ENCODE results near the gene TMEM182. TPM values are rescaled to one million over a fixed set of nuclear protein-coding genes. Genes with fewer than 3 reads are reported as not detected.

Gene TMEM182
- polyA plus RNA-seq, 1 experiment, result 2.6 TPM

- ChIA-PET CTCF (interaction anchor here (2.2 to 4.9 kb wide), 2 partner anchors 12 to 41 kb away, joined by 10 to 41 read pairs; no protein-coding TSS in a partner anchor), POLR2A (no interaction called here)
- DNase-seq (ENCODE audit: low read depth), result no peak
- no peak for TF ChIP-seq CTCF (IDR thresholded peaks at IDR 0.05; ENCODE audit: insufficient read depth, low read depth, low read length)
- Histone ChIP-seq H3K27me3 (ENCODE audit: control insufficient read depth, insufficient read depth, low read length) (no peaks in the 10 kb centered on the region), H3K4me3 (ENCODE audit: low read depth, low read length) (no peak overlapping the region), H3K36me3 (ENCODE audit: control insufficient read depth, insufficient read depth, low read length) (no peaks in the 10 kb centered on the region)
Measured at GRCh38 chr2:102765061-102765460, 3.2 kb downstream of the TMEM182 start.

- DNase-seq (ENCODE audit: low read depth), result no peak
- Histone ChIP-seq H3K4me3 (ENCODE audit: low read depth, low read length) (no peak overlapping the region), H3K27me3 (ENCODE audit: control insufficient read depth, insufficient read depth, low read length) (no peaks in the 10 kb centered on the region), H3K36me3 (ENCODE audit: control insufficient read depth, insufficient read depth, low read length) (no peaks in the 10 kb centered on the region)
- TF ChIP-seq CTCF (IDR thresholded peaks at IDR 0.05; ENCODE audit: insufficient read depth, low read depth, low read length), result no peak
- POLR2A ChIA-PET, result no interaction called here
- CTCF ChIA-PET, result interaction anchor here (1.4 to 1.6 kb wide), 2 partner anchors 15 to 38 kb away, joined by 4 to 5 read pairs; no protein-coding TSS in a partner anchor
Measured at GRCh38 chr2:102768253-102768652, 6.4 kb downstream of the TMEM182 start.

- TF ChIP-seq CTCF (IDR thresholded peaks at IDR 0.05; ENCODE audit: insufficient read depth, low read depth, low read length), result no peak
- no peak for DNase-seq (ENCODE audit: low read depth)
- Histone ChIP-seq H3K36me3 (ENCODE audit: control insufficient read depth, insufficient read depth, low read length) (no peaks in the 10 kb centered on the region), H3K27me3 (ENCODE audit: control insufficient read depth, insufficient read depth, low read length) (no peaks in the 10 kb centered on the region), H3K4me3 (ENCODE audit: low read depth, low read length) (no peak overlapping the region)
- CTCF ChIA-PET, result interaction anchor here (1.2 to 1.6 kb wide), 2 partner anchors 37 kb away, joined by 3 to 4 read pairs; no protein-coding TSS in a partner anchor
- POLR2A ChIA-PET, result no interaction called here
Measured at GRCh38 chr2:102768892-102769291, 7.1 kb downstream of the TMEM182 start.

GRCh38 chr2:102770506-102770905 lies 8.7 kb downstream of the TMEM182 start:
- Histone ChIP-seq H3K27me3 (ENCODE audit: control insufficient read depth, insufficient read depth, low read length) (no peaks in the 10 kb centered on the region), H3K36me3 (ENCODE audit: control insufficient read depth, insufficient read depth, low read length) (no peaks in the 10 kb centered on the region), H3K4me3 (ENCODE audit: low read depth, low read length) (no peak overlapping the region)
- no peak for TF ChIP-seq CTCF (IDR thresholded peaks at IDR 0.05; ENCODE audit: insufficient read depth, low read depth, low read length)
- CTCF ChIA-PET, result interaction anchor here (1.0 kb wide), 1 partner anchor 16 kb away, joined by 4 read pairs; no protein-coding TSS in a partner anchor
- no peak for DNase-seq (ENCODE audit: low read depth)
- POLR2A ChIA-PET, result no interaction called here

- ChIA-PET CTCF (no interaction called here), POLR2A (no interaction called here)
- no peak for TF ChIP-seq CTCF (IDR thresholded peaks at IDR 0.05; ENCODE audit: insufficient read depth, low read depth, low read length)
- no peak for DNase-seq (ENCODE audit: low read depth)
- Histone ChIP-seq H3K4me3 (ENCODE audit: low read depth, low read length) (no peak overlapping the region), H3K36me3 (ENCODE audit: control insufficient read depth, insufficient read depth, low read length) (no peaks in the 10 kb centered on the region), H3K27me3 (ENCODE audit: control insufficient read depth, insufficient read depth, low read length) (no peaks in the 10 kb centered on the region)
Measured at GRCh38 chr2:102771114-102771513, 9.3 kb downstream of the TMEM182 start.

Data from BJ (cell line).